Stimulated activated naive CD8-positive, alpha-beta T cell treated with anti-CD3 and anti-CD28 coated beads, Interleukin-15, amount 100 ng/mL, for 72 hours (primary cell): ENCODE data around the gene LECT2.

Source experiments
- ATAC-seq: fragments of 150-1000 bp; cut with Tn5 transposase; 2 replicates; pipeline ENCODE4 v1.10.0; 2021; ENCODE audit warnings: mild to moderate bottlenecking, moderate library complexity
- DNase-seq, 2 donors: peaks; one replicate each; pipeline ENCODE4 v3.0.0; 2021 to 2022
- H3K27ac Mint-ChIP-seq, 2 donors: one replicate each; pipeline ENCODE4 v1.8.0; 2022; ENCODE audit warnings: mild to moderate bottlenecking in 2 of 2, mixed read lengths in 2 of 2, moderate library complexity in 2 of 2
- H3K27me3 Mint-ChIP-seq: one replicate; pipeline ENCODE4 v1.8.0; 2022; ENCODE audit warnings: mixed read lengths
- H3K4me1 Mint-ChIP-seq: one replicate; pipeline ENCODE4 v1.8.0; 2022; ENCODE audit warnings: mild to moderate bottlenecking, mixed read lengths
- H3K4me3 Mint-ChIP-seq, 2 donors: one replicate each; pipeline ENCODE4 v1.8.0; 2022; ENCODE audit warnings: mild to moderate bottlenecking in 2 of 2, mixed read lengths in 2 of 2, moderate library complexity in 1 of 2
- H3K9me3 Mint-ChIP-seq, 2 donors: one replicate each; pipeline ENCODE4 v1.8.0; 2022; ENCODE audit warnings: mixed read lengths in 2 of 2

Gene LECT2

DNA sequence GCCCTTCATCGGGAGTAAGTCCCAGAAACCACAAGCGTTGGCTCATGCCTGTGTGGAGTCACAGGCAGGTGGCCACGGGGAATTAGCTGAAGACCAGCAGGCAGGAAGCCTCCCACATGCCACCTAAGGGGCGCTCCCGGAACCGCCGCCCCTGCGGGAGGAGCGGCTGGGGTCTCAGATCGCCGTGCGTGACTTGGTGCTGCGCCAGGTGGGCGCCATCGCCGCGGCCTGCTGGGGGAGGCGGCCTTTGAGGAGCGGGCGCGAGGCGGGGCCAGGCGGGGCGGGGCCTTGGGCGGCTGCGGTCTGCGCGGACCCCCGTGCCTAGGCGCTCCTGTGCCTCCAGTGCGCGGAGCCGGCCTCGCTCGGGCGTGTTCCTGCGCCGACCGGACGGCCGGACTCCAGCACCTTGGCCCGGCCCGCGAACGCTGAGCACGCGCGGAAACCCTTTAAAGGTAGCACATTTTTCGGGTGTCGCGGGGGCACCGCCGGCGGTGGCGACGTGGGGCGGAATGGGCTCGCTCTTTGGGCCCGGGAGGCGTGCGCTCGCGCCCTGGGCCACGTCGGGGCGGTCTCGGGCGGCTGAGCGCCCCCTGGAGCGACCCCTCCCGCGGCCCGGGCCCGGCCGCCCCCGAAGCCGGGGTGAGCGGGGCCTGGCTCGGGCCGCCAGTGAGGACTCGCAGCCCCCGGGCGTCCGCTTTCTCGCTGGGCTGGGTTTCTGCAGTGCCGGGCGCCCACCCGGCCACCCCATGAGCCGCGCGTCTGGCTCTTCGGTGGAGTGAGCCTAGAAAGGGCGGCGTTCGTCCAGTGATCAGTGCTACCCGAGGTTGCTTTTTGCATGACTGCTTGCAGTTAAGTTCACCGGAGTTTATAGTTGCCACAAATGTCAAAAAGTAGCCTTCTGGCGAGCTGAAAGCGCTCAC, 24.5 kb downstream of the LECT2 start:
- no peaks in the 10 kb centered on the region for H3K4me1 Mint-ChIP-seq
- peak overlapping the region in 1 of 2 donors; percentile 44 for H3K4me3 Mint-ChIP-seq
- no peaks in the 10 kb centered on the region for H3K9me3 Mint-ChIP-seq
- DNase-seq (no peak), ATAC-seq (no peak)
- H3K27ac Mint-ChIP-seq, result no peak overlapping the region
- peaks cover 64% of the 10 kb centered on the region for H3K27me3 Mint-ChIP-seq

DNA sequence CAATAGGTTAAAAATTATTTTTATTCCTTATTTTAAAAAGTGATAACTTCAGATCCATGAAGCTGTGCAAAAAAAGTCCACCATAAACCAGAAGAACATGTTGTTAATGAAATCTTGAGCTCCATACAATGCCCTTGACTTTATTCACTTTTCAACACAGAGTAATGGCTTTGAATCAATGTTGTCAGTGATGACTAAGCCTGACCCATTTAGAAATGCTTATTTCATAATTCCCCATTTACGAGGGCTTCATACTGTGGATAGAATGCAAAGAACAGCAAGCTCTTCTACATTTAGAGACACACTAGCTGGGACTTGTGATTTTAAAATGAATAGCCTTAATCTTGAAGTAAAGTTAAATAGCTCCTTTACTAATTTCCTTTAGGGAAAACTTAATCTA, 33.4 kb downstream of the LECT2 start:
- Mint-ChIP-seq H3K27ac (no peak overlapping the region), H3K4me1 (no peaks in the 10 kb centered on the region), H3K27me3 (peaks cover 49% of the 10 kb centered on the region), H3K4me3 (no peak overlapping the region), H3K9me3 (no peaks in the 10 kb centered on the region)
- ATAC-seq, result no peak
- no peak for DNase-seq

DNA sequence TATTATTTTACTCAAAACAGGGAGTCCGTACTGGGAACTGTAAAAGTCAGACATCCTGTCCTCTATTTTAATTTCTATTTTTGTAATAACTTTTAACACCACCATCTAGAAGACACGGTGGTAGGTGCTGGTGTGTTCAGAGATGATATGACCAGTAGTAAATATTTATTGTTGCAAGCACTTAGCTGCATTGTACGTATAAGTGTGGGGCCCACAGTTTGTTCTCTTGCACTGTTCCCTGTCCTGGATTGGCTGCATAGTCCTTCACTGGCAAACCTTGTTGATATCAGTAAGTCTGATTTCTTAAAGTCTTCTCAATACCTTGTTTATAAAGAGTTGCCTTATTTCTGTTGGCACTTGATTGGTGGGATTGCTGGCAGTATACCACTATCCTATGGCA, 34.6 kb downstream of the LECT2 start:
- Mint-ChIP-seq H3K27ac (no peak overlapping the region), H3K9me3 (no peaks in the 10 kb centered on the region), H3K4me3 (no peak overlapping the region), H3K27me3 (peaks cover 41% of the 10 kb centered on the region), H3K4me1 (no peaks in the 10 kb centered on the region)
- DNase-seq (no peak), ATAC-seq (no peak)

DNA sequence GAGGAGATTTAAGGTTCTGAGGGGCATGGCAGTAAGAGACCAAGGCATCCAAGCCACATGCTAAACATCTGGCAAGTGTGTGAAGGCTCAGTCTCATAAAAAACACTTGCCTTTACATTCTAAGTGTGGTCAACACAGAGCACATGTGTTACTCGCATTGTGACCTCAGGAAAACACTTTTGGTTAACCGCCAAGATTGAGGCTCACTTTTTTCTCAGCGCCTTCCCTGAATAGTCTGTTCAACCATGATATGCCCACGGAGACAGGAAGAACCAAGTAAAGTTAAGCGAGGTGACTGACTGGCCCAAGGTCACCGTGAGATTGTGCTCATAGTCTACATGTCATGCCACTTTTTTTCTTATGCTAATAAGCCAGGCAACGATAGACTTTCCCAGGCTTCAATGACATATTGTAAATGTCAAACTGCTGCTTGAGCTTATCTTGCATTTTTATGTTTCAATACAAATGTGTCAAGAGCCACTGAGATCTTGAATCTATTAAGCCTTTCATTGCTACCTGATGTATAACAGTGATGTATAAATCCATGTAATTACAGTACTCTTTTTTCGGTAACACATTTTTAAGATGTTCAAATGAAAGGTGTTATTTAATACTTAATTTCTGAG, 38.0 kb downstream of the LECT2 start:
- peaks cover 29% of the 10 kb centered on the region for H3K27me3 Mint-ChIP-seq
- ATAC-seq (no peak), DNase-seq (no peak)
- no peaks in the 10 kb centered on the region for H3K9me3 Mint-ChIP-seq
- H3K4me1 Mint-ChIP-seq, result no peaks in the 10 kb centered on the region
- no peak overlapping the region for H3K27ac Mint-ChIP-seq
- H3K4me3 Mint-ChIP-seq, result no peak overlapping the region

- ATAC-seq (no peak), DNase-seq (no peak)
- H3K4me1 Mint-ChIP-seq, result no peaks in the 10 kb centered on the region
- H3K27me3 Mint-ChIP-seq, result peaks cover 41% of the 10 kb centered on the region
- H3K27ac Mint-ChIP-seq, result no peak overlapping the region
- no peak overlapping the region for H3K4me3 Mint-ChIP-seq
- H3K9me3 Mint-ChIP-seq, result no peaks in the 10 kb centered on the region
Measured at GRCh38 chr5:135915466-135916001, 39.2 kb downstream of the LECT2 start.

DNA sequence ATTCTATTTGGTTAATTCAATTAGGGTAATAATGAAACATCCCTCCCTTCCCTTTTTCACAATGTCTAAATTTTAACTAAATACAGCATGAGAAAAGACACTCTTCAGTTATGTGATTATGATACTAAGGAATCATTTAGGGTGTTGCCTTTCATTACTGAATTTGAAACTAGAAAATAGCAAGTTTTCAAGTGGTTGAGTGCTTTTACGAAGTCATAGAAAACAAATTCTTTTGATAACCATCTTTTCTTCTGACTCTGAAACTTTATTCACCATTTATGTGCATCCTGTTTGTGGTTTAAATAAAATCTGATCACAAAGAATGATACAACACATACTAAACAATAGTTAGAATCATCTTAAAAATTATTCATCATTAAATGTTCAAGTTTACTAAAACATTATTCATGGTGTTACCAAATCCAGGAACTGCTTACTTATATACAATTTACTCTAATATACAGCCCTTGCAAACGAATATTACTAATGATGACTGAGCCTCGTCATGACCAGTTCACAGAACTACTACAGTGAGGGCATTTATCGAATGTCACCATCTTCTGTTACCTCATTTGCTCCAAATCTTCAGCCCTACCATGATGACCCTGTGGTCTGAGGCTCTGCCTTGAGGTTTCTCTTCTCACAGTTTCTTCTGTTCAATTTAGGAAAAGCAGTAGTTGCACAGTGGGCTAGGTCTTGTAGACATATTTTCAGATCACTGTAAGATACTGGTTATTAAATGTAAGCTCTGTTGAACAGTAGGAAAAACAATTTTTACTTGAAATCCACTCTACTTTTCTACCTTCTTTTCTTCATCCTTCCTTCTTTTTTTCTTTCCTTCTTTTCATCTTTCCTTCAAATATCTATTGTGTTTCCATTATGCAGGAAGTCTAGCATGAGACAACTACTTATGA, 40.8 kb downstream of the LECT2 start:
- Mint-ChIP-seq H3K4me1 (no peaks in the 10 kb centered on the region), H3K4me3 (no peak overlapping the region), H3K9me3 (no peaks in the 10 kb centered on the region), H3K27ac (no peak overlapping the region), H3K27me3 (peaks cover 54% of the 10 kb centered on the region)
- ATAC-seq (peak; percentile 28), DNase-seq (no peak)

GRCh38 chr5:135905144-135905543, 49.6 kb downstream of the LECT2 start:
- peaks cover 36% of the 10 kb centered on the region for H3K27me3 Mint-ChIP-seq
- H3K27ac Mint-ChIP-seq, result no peak overlapping the region
- no peak for ATAC-seq
- H3K4me1 Mint-ChIP-seq, result no peaks in the 10 kb centered on the region
- H3K9me3 Mint-ChIP-seq, result no peaks in the 10 kb centered on the region
- no peak overlapping the region for H3K4me3 Mint-ChIP-seq
- no peak for DNase-seq

DNA sequence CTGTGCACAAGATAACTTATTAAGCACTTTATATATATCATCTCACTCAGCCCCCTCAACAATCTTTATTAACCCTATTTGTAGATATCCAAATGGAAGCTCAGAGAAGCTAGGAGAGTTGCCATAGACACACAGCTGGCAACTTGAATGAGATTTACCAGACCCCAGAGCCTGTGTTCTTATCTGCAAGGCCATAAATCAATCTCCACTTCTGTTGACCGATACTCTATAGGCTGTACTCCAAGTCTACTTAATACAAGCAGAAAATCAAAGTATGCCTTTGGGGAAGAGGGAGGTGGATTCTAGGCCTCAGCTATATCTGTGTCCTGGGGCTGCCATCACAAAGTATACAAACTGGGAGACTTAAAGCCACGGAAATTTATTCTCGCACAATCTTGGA, 53.1 kb downstream of the LECT2 start:
- ATAC-seq (no peak), DNase-seq (no peak)
- Mint-ChIP-seq H3K4me1 (no peaks in the 10 kb centered on the region), H3K4me3 (no peak overlapping the region), H3K27ac (no peak overlapping the region), H3K27me3 (peaks cover 45% of the 10 kb centered on the region), H3K9me3 (no peaks in the 10 kb centered on the region)

GRCh38 chr5:135900276-135900675, 54.5 kb downstream of the LECT2 start:
- Mint-ChIP-seq H3K4me1 (peaks cover 5% of the 10 kb centered on the region), H3K9me3 (no peaks in the 10 kb centered on the region), H3K27ac (no peak overlapping the region), H3K4me3 (no peak overlapping the region), H3K27me3 (peaks cover 54% of the 10 kb centered on the region)
- no peak for ATAC-seq
- DNase-seq, result no peak

DNA sequence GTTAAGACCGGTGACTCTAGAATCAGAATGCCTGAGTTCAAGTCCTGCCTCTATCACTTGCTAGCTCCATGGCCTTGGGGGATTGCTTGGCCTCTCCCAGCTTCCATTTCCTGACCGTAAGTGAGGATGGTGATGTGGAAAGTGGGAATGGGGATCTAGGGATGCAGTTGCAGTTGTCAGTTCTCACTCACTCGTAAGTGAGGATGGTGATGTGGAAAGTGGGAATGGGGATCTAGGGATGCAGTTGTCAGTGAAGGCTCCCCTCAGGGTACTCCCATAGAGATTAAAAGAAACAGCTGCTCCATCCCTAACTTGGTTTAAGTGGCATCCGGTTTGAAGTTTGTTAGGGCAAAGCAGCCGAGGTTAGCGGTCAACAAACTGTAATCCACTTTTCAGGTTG, 56.1 kb downstream of the LECT2 start:
- Mint-ChIP-seq H3K27me3 (peaks cover 63% of the 10 kb centered on the region), H3K4me3 (no peak overlapping the region), H3K27ac (peak overlapping the region in 1 of 2 donors; percentile 35), H3K4me1 (peaks cover 5% of the 10 kb centered on the region), H3K9me3 (no peaks in the 10 kb centered on the region)
- no peak for DNase-seq
- no peak for ATAC-seq
